ENCODE data around the gene HNF1B.
A peak's percentile ranks its signal among the peaks of the same experiment; 100 is the strongest.

The HNF1B gene

GRCh38 chr17:37718324-37719048 is 26.4 kb downstream of the HNF1B start:
- no peak for TF ChIP-seq CTCF (IDR thresholded peaks at IDR 0.05; ENCODE audit: poor library complexity, severe bottlenecking)
- H3K9me3 ChIP-seq (ENCODE audit: severe bottlenecking), result no peaks in the 10 kb centered on the region
- ATAC-seq (ENCODE audit: low read depth), result no peak
- no peaks in the 10 kb centered on the region for H3K27me3 ChIP-seq (ENCODE audit: insufficient read depth, poor library complexity, severe bottlenecking)
- no peak overlapping the region for H3K27ac ChIP-seq (ENCODE audit: poor library complexity, severe bottlenecking)
- no peak for DNase-seq (ENCODE audit: low spot score)
- H3K4me3 ChIP-seq (ENCODE audit: severe bottlenecking), result no peak overlapping the region
- no peaks in the 10 kb centered on the region for H3K36me3 ChIP-seq (ENCODE audit: low read depth)
- H3K4me1 ChIP-seq (ENCODE audit: insufficient read depth, poor library complexity, severe bottlenecking), result peaks cover 5% of the 10 kb centered on the region

- no peak for DNase-seq (ENCODE audit: low spot score)
- H3K27me3 ChIP-seq (ENCODE audit: insufficient read depth, poor library complexity, severe bottlenecking), result no peaks in the 10 kb centered on the region
- H3K4me1 ChIP-seq (ENCODE audit: insufficient read depth, poor library complexity, severe bottlenecking), result peaks cover 5% of the 10 kb centered on the region
- no peak overlapping the region for H3K27ac ChIP-seq (ENCODE audit: poor library complexity, severe bottlenecking)
- H3K36me3 ChIP-seq (ENCODE audit: low read depth), result no peaks in the 10 kb centered on the region
- TF ChIP-seq CTCF (IDR thresholded peaks at IDR 0.05; ENCODE audit: poor library complexity, severe bottlenecking), result no peak
- no peak for ATAC-seq (ENCODE audit: low read depth)
- no peaks in the 10 kb centered on the region for H3K9me3 ChIP-seq (ENCODE audit: severe bottlenecking)
- no peak overlapping the region for H3K4me3 ChIP-seq (ENCODE audit: severe bottlenecking)
Observed at GRCh38 chr17:37717627-37718323, 27.1 kb downstream of the HNF1B start.

- no peaks in the 10 kb centered on the region for H3K36me3 ChIP-seq (ENCODE audit: low read depth)
- ATAC-seq (ENCODE audit: low read depth), result peak; percentile 66
- H3K9me3 ChIP-seq (ENCODE audit: severe bottlenecking), result no peaks in the 10 kb centered on the region
- H3K27ac ChIP-seq (ENCODE audit: poor library complexity, severe bottlenecking), result no peak overlapping the region
- TF ChIP-seq CTCF (IDR thresholded peaks at IDR 0.05; ENCODE audit: poor library complexity, severe bottlenecking), result peak; percentile 20
- no peak overlapping the region for H3K4me3 ChIP-seq (ENCODE audit: severe bottlenecking)
- H3K4me1 ChIP-seq (ENCODE audit: insufficient read depth, poor library complexity, severe bottlenecking), result peaks cover 5% of the 10 kb centered on the region
- no peak for DNase-seq (ENCODE audit: low spot score)
- no peaks in the 10 kb centered on the region for H3K27me3 ChIP-seq (ENCODE audit: insufficient read depth, poor library complexity, severe bottlenecking)
Observed at GRCh38 chr17:37714897-37715296, 30.0 kb downstream of the HNF1B start.

GRCh38 chr17:37713624-37714023 is 31.2 kb downstream of the HNF1B start:
- no peak for DNase-seq (ENCODE audit: low spot score)
- no peak for TF ChIP-seq CTCF (IDR thresholded peaks at IDR 0.05; ENCODE audit: poor library complexity, severe bottlenecking)
- H3K36me3 ChIP-seq (ENCODE audit: low read depth), result no peaks in the 10 kb centered on the region
- no peak overlapping the region for H3K4me3 ChIP-seq (ENCODE audit: severe bottlenecking)
- H3K27me3 ChIP-seq (ENCODE audit: insufficient read depth, poor library complexity, severe bottlenecking), result no peaks in the 10 kb centered on the region
- no peaks in the 10 kb centered on the region for H3K9me3 ChIP-seq (ENCODE audit: severe bottlenecking)
- H3K27ac ChIP-seq (ENCODE audit: poor library complexity, severe bottlenecking), result no peak overlapping the region
- peaks cover 5% of the 10 kb centered on the region for H3K4me1 ChIP-seq (ENCODE audit: insufficient read depth, poor library complexity, severe bottlenecking)
- no peak for ATAC-seq (ENCODE audit: low read depth)

- Histone ChIP-seq H3K4me3 (ENCODE audit: severe bottlenecking) (no peak overlapping the region), H3K4me1 (ENCODE audit: insufficient read depth, poor library complexity, severe bottlenecking) (peaks cover 5% of the 10 kb centered on the region), H3K36me3 (ENCODE audit: low read depth) (no peaks in the 10 kb centered on the region), H3K27me3 (ENCODE audit: insufficient read depth, poor library complexity, severe bottlenecking) (no peaks in the 10 kb centered on the region), H3K27ac (ENCODE audit: poor library complexity, severe bottlenecking) (no peak overlapping the region), H3K9me3 (ENCODE audit: severe bottlenecking) (no peaks in the 10 kb centered on the region)
- no peak for ATAC-seq (ENCODE audit: low read depth)
- TF ChIP-seq CTCF (IDR thresholded peaks at IDR 0.05; ENCODE audit: poor library complexity, severe bottlenecking), result no peak
- no peak for DNase-seq (ENCODE audit: low spot score)
Observed at GRCh38 chr17:37713028-37713431, 31.8 kb downstream of the HNF1B start.

All from RWPE2 (cell line).